Right lobe of liver (tissue), 4 donors: Measurements from ENCODE around the gene TTLL5.

ENCODE experiments used
- CTCF ChIP-seq, 4 donors: fragments of 200-600 bp in 3 of 4; fragments of 450-650 bp in 1 of 4; IDR thresholded peaks; one replicate each; pipeline versions ENCODE4 v1.5.1 to v1.8.0; 2016 to 2022; ENCODE audit warnings: antibody characterized with exemption in 4 of 4, mild to moderate bottlenecking in 2 of 4
- POLR2A ChIP-seq: fragments of 450-650 bp; IDR thresholded peaks from one replicate; pipeline ENCODE4 v1.6.1; 2017; ENCODE audit warnings: antibody characterized with exemption, mild to moderate bottlenecking
- donor health status: DM: no; HTN: no; CAD: no.
- donor health status: DM: no; HTN: no; CAD: no.
- donor health status: DM: no; HTN: yes; CAD: no.

DNA sequence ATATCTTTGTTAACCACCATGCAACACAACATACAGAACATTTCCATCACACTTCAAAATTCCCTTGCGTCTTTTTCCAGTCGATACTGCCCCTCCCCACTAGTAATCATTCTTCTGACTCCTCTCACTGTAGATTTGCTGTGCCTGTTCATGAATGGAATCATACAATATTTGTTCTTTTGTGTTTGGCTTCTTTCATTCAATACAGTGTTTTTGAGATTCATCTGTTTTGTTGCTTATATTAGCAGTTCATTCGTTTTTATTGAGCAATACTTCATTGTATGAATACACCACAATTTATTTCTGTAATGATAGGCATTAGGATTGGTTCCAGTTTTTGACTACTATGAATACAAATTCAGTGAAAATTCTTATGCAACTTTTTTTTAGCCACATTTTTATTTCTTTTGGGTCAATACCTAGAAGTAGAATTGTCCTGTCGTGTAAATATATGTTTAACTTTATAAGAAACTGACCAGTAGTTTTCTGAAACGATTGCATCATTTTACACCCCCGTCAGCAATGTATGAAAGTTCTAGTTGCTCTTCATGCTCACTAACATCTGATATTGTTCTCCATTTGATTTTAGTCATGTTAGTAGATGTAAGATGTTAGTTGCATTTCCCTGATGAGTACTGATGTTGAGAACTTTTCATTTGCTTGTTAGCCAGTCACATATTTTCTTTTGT is 193.2 kb downstream of the TTLL5 start:
- TF ChIP-seq POLR2A = no peak
- TF ChIP-seq CTCF (IDR thresholded peaks at IDR 0.05) = no peak
